HG03571 (cell line): ENCODE data around the gene PIP4K2A.

Experiments
- ATAC-seq: cut with Tn5 transposase; IDR thresholded peaks from one replicate; pipeline ENCODE4 v1.9.1; 2021; ENCODE audit not compliant: unreplicated experiment

Gene PIP4K2A

GRCh38 chr10:22560096-22560912 is 154.1 kb downstream of the PIP4K2A start:
- no peak for ATAC-seq

- ATAC-seq, result no peak
Measured at GRCh38 chr10:22557321-22557720, 157.1 kb downstream of the PIP4K2A start.

GRCh38 chr10:22556774-22557173 is 157.6 kb downstream of the PIP4K2A start:
- no peak for ATAC-seq

GRCh38 chr10:22554461-22555182 is 159.8 kb downstream of the PIP4K2A start:
- no peak for ATAC-seq

DNA sequence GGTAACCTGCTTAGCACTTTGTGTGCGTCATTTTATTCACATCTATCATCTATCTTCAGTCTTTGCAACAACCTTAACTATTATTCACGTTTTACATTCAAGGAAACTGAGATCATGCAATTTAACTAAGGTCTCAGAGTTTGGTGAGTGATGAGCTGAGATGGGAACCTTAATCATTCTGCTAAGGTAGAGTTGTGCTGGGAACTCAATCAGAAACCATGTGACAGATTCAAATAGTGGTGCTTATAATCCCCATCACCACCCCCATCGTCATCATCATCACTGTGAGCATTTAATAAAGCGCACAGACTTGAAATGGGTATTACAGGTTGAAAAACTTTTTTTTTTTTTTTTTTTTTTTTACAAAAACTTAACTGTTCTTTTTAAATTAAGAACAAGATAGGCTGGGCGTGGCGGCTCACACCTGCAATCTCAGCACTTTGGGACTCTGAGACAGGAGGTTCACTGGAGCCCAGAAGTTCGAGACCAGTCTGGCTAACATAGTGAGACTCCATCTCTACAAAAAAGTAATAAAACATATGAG is 160.9 kb downstream of the PIP4K2A start:
- no peak for ATAC-seq

DNA sequence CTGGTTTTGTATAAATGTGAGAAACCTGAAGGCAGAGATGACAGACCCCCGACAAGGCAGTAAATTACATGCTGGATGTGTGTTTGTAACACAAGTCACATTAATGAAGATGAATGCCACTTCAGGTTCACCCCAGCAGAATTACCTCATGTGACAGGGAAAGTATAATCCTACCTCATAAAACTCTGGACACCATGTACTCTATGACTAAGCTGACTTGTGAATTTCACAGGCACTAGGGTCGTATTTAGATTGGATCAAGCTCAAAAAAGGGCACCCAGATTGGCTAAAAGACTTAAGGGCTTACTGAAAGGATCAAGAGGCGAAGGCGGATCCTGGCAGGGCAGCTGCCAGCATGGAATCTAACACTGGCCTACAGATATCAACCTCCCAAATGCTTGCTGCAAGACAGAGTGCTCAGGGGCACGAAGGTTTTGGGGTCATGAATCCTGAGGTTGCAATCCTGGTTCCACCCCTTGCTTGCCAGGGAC is 161.4 kb downstream of the PIP4K2A start:
- ATAC-seq, result no peak

GRCh38 chr10:22551681-22552365 is 162.6 kb downstream of the PIP4K2A start:
- no peak for ATAC-seq

DNA sequence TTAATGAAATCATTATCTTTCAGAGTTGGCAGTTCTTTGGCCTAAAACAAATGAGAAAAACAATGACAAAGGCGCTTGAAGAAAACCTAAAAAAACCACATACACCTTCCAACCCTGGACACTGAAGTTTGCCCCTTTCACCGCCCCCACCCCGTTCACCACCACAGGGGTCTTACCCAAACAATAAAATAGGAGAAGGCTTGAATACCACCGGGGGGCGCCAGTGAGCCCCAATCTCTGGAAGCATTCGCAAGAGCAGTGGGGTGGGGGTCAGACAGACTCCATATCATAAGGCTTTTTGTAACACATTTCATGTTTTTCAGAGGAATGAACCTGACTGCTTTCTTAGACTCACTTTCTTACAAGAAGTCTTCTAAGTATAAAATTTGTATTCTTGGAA is 163.6 kb downstream of the PIP4K2A start:
- no peak for ATAC-seq

DNA sequence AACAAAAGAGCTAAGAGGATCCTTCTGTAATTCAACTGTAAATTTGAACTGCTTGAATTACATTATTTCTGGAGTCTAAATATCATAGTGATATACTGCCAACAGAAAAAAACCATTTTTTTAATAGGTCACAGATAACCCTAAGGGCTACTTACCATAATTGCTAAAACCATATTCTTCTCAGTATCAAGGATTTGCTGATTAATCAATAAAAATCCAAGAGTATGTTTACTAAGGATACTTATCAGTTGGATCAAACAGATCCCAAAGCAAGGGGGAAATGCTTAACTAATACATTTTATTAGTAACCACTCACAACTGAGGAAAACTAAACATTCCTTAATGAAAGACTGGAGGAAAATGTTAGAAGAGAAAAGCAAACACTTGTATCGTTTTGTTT is 166.0 kb downstream of the PIP4K2A start:
- no peak for ATAC-seq

DNA sequence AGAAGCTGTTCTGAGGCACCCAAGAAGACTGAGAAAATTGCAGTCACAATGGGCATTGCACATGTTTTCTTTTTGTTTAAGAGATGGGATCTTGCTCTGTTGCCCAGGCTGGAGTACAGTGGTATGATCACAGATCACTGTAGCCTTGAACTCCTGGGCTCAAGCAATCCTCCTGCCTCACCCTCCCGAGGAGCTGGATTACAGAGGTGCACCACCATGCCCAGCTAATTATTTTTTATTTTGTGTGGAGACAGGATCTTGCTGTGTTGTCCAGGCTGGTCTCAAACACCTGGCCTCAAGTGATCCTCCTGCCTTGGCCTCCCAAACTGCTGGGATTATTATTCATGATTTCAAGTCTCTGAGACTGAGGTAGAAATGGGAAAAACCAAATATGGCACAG is 168.7 kb downstream of the PIP4K2A start:
- no peak for ATAC-seq

GRCh38 chr10:22544325-22545068 is 169.9 kb downstream of the PIP4K2A start:
- no peak for ATAC-seq

GRCh38 chr10:22542773-22543172 is 171.6 kb downstream of the PIP4K2A start:
- no peak for ATAC-seq

- ATAC-seq, result no peak
Measured at GRCh38 chr10:22541900-22542299, 172.5 kb downstream of the PIP4K2A start.

DNA sequence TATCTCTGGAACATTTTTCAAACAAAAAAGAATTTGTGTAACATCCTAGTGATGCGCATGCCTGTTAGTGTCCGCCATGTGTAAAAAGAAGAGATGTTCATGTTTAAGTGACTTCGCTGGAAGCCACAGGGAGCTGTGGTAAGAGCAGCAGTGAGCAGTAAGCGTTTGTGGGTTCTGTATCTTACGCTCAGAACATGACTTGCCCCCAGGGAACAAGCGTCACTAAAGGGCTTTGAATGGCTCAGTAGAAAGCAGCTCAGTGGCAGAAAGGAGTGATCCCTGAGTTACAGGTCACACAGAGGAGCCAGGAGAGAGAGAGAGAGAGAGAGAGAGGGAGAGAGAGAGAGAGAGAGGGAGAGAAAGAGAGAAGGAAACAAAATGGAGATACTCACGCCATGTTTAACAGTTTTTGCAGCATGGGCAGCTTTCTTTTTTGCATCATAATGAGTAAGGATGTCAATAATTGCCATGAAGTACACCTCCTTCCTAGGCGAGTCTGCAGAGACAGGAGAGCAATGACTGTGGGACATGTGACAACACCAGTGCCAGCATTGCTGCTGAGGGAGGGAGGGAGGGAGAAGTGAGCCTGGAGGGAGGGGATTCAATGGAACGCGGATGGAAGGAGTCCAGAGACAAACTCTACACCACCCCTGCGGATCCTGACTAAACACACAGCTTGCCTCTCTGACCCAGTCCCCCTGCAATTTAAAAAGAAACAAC is 174.6 kb downstream of the PIP4K2A start:
- no peak for ATAC-seq

- no peak for ATAC-seq
Measured at GRCh38 chr10:22537810-22538209, 176.6 kb downstream of the PIP4K2A start.

DNA sequence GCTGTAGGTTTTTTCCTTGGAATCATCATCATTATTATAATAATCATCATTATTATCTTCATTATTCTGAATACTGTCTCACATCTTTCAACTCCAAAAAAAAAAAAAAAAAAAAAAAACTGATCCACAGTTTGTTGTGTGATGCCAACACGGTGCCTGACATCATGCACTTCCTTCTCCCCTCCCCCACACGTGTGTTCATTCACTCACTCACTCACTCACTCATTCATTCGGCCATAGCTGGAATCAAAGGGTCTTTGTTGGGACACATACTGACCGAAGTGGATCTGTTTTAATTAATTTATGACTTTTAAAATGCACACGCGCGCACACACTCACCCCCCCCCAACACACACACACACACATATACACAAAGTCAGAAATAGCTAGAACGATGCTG is 177.8 kb downstream of the PIP4K2A start:
- ATAC-seq, result no peak

DNA sequence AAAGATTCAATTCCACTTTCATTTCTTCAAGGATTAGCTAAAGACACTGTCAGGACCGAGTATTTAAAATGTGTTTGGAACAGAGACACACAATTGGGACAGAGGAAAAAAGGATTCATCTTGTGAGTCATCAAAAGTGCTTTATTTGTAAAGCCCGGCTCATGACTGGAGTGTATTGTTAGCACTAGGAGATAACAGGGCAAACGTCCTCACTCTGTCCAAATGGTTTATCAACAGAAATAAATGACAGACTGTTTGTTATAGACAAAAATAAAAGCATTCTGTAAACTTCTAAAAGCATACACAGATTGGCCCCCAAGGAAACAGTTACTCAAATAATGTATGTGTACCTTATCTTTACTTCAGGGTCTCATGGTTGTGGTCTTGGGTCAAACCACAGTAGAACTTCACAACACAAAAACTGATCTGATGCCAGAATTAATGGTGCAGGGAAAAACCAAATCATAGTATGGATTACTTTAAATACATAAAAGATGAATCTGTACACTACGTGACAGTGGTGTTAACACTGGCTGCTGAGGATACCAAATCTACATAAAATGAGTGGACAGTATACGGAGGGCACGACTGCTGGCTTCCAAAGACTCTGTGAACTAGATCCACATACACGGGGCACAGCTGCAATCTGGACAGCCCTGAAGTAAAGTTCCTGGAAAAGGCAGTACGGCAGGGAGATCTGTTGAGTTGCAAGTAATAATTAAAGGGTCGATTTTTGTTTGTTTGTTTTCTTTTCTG is 179.4 kb downstream of the PIP4K2A start:
- ATAC-seq, result no peak

DNA sequence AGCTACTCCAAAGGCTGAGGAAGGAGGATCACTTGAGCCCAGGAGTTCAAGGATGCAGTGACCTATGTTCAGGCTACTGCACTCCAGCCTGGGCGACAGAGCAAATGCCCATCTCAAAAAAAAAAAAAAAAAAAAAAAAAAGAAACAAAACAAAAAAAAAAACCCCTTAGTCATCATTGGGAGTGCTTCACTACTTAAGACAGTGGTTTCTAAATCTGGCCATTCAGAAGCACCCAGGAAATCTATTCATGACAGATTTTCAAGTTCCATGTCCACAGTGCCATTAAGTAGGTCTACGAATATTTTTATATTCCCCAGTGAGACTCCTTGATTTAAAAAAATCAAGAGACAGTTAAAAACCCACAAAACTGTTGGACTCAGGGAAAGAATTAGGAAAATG is 182.9 kb downstream of the PIP4K2A start:
- ATAC-seq, result no peak

DNA sequence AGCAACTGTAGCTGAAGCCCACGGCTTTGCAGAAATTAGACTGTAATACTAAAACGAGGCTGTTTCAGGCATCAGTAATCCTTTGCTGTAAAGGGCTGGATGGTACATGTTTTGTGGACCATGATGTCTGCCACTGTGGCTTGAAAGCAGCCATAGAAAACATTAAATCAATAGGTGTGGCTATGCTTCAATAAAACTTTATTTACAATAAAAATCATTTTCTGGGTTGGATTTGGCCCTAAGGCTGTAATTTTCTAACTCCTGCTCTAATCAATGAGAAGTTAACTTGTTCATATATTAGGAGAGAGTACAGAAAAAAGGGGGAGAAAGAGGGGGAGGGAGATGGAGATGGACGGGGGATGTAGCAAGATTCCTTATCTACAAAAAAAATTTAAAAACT is 183.4 kb downstream of the PIP4K2A start:
- ATAC-seq, result no peak
